GM18526 (cell line): ENCODE measurements around the gene NFIA.

Experiments
- POLR2A ChIP-seq: IDR thresholded peaks from 3 replicates; pipeline ENCODE4 v1.6.1; 2011; ENCODE audit not compliant: insufficient read length; ENCODE audit errors: extremely low read depth

NFIA gene

GRCh38 chr1:61053712-61054600, 28.4 kb upstream of the NFIA start:
- TF ChIP-seq POLR2A = no peak

- TF ChIP-seq POLR2A = no peak
Observed at GRCh38 chr1:61054601-61054993, 27.8 kb upstream of the NFIA start.

- no peak for TF ChIP-seq POLR2A
Observed at GRCh38 chr1:61055110-61055614, 27.2 kb upstream of the NFIA start.

DNA sequence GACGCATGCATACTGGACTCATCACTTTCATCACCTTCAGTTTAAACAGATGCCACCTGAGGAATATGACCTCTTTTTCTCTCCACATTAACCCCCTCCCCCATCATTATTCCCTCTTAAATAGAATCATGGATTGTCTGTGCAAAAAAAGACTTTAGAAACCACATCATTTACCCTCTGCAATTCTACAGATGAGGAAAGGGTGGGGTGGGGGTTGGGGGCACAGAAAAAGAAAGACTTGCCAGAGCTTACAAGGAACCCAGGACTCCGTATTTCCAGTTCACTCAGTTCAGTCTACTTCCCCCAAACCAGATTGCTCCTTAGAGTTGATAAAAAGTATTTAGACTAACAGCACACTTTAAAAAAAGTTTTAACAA, 26.2 kb upstream of the NFIA start:
- no peak for TF ChIP-seq POLR2A

DNA sequence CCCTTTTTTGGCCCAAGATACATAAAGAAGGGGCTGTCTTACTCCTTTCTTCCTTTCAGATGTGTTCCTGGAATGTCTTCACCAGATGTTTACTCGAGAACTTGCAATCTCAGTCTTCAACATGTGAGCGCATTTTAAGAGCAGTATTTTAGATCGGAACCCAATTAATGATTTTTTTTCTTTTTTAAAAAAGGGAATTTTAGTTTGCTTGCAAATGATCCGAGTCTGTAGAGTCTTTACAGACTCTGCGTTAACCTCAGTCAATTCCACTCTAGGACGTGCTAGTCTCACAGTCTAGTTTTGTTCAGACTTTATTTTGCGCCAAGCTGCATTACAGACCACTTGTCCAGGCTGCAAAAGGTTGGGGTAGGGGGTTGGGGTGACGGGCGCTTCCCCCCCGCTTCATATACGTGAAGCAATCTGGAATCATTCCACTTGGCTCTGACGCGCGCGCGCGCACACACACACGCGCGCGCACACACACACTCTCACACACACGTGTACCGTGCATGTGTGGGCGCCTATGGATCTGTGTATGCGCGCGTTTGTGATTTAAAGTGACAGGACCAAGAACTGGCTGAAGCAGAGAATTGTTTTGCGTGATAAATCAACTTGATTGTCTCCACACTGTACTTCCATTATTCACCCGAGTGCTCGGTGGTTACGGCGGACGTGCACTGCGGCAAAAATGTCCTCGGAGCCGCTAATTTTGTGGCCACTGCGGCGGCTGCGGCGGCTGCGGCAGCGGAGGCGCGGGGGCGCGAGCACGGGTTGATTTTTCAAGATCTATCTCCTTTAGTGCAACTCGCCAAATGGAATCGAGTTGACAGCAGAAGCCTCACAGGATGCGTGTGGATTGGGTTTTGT, 25.6 kb upstream of the NFIA start:
- TF ChIP-seq POLR2A = no peak

GRCh38 chr1:61058483-61059245, 23.7 kb upstream of the NFIA start:
- no peak for TF ChIP-seq POLR2A

GRCh38 chr1:61064673-61065072, 17.7 kb upstream of the NFIA start:
- TF ChIP-seq POLR2A = no peak

- TF ChIP-seq POLR2A = no peak
Observed at GRCh38 chr1:61067446-61068019, 14.8 kb upstream of the NFIA start.

GRCh38 chr1:61070054-61070453, 12.3 kb upstream of the NFIA start:
- TF ChIP-seq POLR2A = no peak

- TF ChIP-seq POLR2A = no peak
Observed at GRCh38 chr1:61071205-61072130, 10.9 kb upstream of the NFIA start.

DNA sequence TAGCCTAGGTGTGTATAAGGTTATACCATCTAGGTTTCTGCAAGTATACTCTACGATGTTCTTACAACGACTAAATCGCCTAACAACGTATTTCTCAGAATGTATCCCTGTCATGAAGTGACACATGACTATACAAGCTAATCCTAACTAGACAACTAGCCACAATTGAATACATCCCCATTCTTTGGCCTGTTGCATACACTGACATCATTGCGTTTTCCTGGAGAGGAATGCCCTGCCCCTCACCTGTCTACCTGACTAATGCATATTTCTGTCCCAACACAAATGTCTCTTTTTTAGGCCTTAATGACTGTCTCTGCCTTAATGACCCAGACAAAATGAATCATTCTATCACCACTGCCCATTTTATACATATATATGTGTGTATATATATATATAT, 8.5 kb upstream of the NFIA start:
- no peak for TF ChIP-seq POLR2A

DNA sequence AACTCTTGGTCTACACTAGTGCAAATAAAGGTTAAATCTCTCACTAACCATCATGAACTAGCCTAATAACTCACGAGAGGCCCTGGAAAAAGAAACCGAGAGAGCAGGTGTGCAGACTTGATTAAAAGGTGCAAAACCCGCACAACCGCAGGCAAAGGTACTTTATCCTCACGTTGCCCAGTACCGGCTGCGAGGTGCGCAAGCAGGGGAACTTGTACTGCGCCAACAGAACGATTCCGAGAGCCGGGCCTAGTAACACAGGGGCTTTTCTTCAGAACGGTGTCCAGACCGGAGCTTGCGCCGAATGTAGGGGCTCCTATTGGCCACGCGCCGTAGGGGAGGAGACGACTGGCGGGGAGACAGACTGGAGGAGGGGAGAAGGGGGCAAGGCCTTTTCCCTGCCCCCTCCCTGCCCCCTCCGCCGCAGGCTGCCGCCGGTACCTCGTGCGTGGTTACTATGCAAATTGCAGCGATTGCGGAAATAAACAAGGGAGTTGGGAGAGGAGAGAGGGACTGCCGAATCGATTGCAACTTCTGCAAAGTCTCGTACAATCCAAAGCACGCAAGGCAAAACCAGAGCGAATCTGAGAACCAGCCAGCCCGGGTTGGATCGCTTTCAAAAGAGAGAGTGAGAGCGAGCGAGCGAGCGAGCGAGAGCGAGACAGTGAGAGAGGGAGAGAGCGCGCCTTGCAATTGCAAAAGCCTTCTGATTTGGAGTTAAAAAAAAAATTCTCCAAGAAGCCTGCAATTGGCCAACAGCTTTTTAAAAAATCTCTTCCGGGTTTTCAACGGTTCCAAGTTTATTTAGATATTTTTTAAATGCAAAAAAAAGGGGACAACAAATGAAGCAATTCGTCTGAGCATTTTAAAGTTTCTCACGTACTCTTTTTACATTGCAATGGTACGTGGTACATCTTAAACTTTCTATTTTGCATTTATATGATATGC, 5.4 kb upstream of the NFIA start:
- TF ChIP-seq POLR2A = no peak
